HEK293T (cell line): ENCODE data around the gene PSMD4.

ENCODE experiments used
- CTCF ChIA-PET: fragments of 350-600 bp; formaldehyde crosslinking; extraction: SDS; loops from one replicate; lab custom pipeline; 2021; ENCODE audit warnings: antibody characterized with exemption, inconsistent platforms; lab: Yijun Ruan, JAX
- POLR2A ChIA-PET: fragments of 350-600 bp; formaldehyde crosslinking; extraction: SDS; loops from one replicate; lab custom pipeline; 2020; ENCODE audit warnings: antibody characterized with exemption, inconsistent platforms; lab: Yijun Ruan, JAX
- DNase-seq: peaks from one replicate; pipeline ENCODE4 v3.0.0; 2012; ENCODE audit warnings: mixed read lengths; ENCODE audit errors: extremely low spot score
- ARNT ChIP-seq: fragments of 450-650 bp; IDR thresholded peaks from 2 replicates; pipeline ENCODE4 v1.6.1; 2017; ENCODE audit warnings: mild to moderate bottlenecking
- BHLHE40 ChIP-seq: fragments of 450-650 bp; IDR thresholded peaks from 2 replicates; pipeline ENCODE4 v1.6.1; 2016; ENCODE audit warnings: mild to moderate bottlenecking, moderate library complexity, borderline replicate concordance
- CTBP1 ChIP-seq: fragments of 450-650 bp; IDR thresholded peaks from 2 replicates; pipeline ENCODE4 v1.6.1; 2016; ENCODE audit warnings: borderline replicate concordance
- ELF4 ChIP-seq: fragments of 450-650 bp; IDR thresholded peaks from 2 replicates; pipeline ENCODE4 v1.6.1; 2017; ENCODE audit warnings: antibody characterized with exemption
- FOXA1 ChIP-seq: fragments of 450-650 bp; IDR thresholded peaks from 2 replicates; pipeline ENCODE4 v1.6.1; 2016; ENCODE audit warnings: mild to moderate bottlenecking
- FOXK2 ChIP-seq: fragments of 450-650 bp; IDR thresholded peaks from 2 replicates; pipeline ENCODE4 v1.6.1; 2016; ENCODE audit warnings: mild to moderate bottlenecking
- FOXM1 ChIP-seq: fragments of 450-650 bp; IDR thresholded peaks from 2 replicates; pipeline ENCODE4 v1.6.1; 2017; ENCODE audit warnings: mild to moderate bottlenecking, borderline replicate concordance
- HDGF ChIP-seq: fragments of 450-650 bp; IDR thresholded peaks from 2 replicates; pipeline ENCODE4 v1.6.1; 2017; ENCODE audit warnings: antibody characterized with exemption, borderline replicate concordance
- L3MBTL2 ChIP-seq: fragments of 450-650 bp; conservative IDR thresholded peaks from 2 replicates; pipeline ENCODE4 v1.6.1; 2016; ENCODE audit warnings: mild to moderate bottlenecking
- LEF1 ChIP-seq: fragments of 450-650 bp; IDR thresholded peaks from 2 replicates; pipeline ENCODE4 v1.6.1; 2017; ENCODE audit warnings: mild to moderate bottlenecking, borderline replicate concordance
- NFRKB ChIP-seq: fragments of 450-650 bp; IDR thresholded peaks from 2 replicates; pipeline ENCODE4 v1.6.1; 2016; ENCODE audit warnings: mild to moderate bottlenecking, moderate library complexity
- PKNOX1 ChIP-seq: fragments of 450-650 bp; IDR thresholded peaks from 2 replicates; pipeline ENCODE4 v1.6.1; 2016
- SP1 ChIP-seq: fragments of 450-650 bp; IDR thresholded peaks from 2 replicates; pipeline ENCODE4 v1.6.1; 2017
- SUZ12 ChIP-seq: fragments of 450-650 bp; IDR thresholded peaks from 2 replicates; pipeline ENCODE4 v1.6.1; 2016; ENCODE audit warnings: mild to moderate bottlenecking
- TARDBP ChIP-seq: fragments of 450-650 bp; IDR thresholded peaks from 2 replicates; pipeline ENCODE4 v1.6.1; 2016
- ZNF384 ChIP-seq: fragments of 450-650 bp; IDR thresholded peaks from 2 replicates; pipeline ENCODE4 v1.6.1; 2016

Gene PSMD4

DNA sequence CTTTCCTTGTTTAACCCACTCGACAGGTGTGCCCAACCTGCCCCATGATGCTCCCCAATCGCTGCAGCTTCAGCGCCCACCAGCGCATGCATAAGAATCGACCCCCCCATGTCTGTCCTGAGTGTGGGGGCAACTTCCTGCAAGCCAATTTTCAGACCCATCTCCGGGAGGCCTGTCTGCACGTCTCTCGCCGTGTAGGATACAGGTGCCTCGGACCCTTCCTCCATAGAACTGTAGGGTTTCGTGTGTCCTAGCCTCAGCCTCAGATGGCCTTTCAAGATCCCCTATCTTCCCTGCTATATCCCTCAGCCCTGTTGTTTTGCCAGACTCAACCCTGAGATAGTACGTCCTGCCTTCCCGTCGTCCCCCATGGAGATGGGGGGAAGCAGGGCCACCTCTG, 34.0 kb downstream of the PSMD4 start:
- TF ChIP-seq PKNOX1 = no peak
- no peak for TF ChIP-seq FOXM1
- no peak for TF ChIP-seq L3MBTL2
- TF ChIP-seq NFRKB = no peak
- TF ChIP-seq ARNT = no peak
- no peak for TF ChIP-seq ELF4
- TF ChIP-seq LEF1 = no peak
- TF ChIP-seq FOXK2 = no peak
- no peak for TF ChIP-seq TARDBP
- no peak for TF ChIP-seq CTBP1
- TF ChIP-seq FOXA1 = no peak
- TF ChIP-seq HDGF = no peak
- no peak for TF ChIP-seq BHLHE40
- TF ChIP-seq ZNF384 = no peak
- no peak for TF ChIP-seq SUZ12
- no peak for TF ChIP-seq SP1
- ChIA-PET CTCF (no interaction called here), POLR2A (no interaction called here)
- DNase-seq = no peak

DNA sequence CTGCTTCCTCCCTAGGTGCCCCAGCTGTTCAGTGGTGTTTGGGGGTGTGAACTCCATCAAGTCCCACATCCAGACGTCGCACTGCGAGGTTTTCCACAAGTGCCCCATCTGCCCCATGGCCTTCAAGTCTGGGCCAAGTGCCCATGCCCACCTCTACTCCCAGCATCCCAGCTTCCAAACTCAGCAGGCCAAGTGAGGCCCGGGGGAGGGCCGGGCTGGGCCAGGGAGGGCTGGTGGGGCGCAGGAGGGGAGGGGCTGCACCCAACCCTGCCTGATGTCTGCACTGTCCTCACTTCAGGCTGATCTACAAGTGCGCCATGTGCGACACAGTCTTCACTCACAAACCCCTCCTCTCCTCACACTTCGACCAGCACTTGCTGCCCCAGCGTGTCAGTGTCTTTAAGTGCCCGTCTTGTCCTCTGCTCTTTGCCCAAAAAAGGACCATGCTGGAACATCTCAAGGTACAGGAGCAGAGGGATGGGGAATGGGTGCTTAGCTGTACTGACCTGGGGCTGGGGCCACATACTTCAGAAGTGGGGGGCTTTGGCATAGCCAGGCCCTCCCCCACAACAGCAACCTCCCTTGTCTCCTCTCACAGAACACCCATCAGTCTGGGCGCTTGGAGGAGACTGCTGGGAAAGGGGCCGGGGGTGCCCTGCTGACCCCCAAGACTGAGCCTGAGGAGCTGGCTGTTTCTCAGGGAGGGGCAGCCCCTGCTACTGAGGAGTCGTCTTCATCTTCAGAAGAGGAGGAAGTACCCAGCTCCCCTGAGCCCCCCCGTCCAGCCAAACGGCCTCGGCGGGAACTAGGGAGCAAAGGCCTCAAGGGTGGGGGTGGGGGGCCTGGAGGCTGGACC, 34.8 kb downstream of the PSMD4 start:
- POLR2A ChIA-PET = interaction anchor here (0.6 kb wide), 1 partner anchor 11 kb away, joined by 3 read pairs; no protein-coding TSS in a partner anchor

GRCh38 chr1:151289991-151290708, 35.6 kb downstream of the PSMD4 start:
- no peak for DNase-seq
- TF ChIP-seq ARNT (no peak), SUZ12 (no peak), LEF1 (no peak), NFRKB (no peak), SP1 (no peak), FOXK2 (no peak)
- CTCF ChIA-PET = interaction anchor here (0.9 kb wide), 1 partner anchor 11 kb away, joined by 3 read pairs; no protein-coding TSS in a partner anchor
- POLR2A ChIA-PET = interaction anchor here (0.6 kb wide), 1 partner anchor 11 kb away, joined by 3 read pairs; no protein-coding TSS in a partner anchor

More for the DNA sequence above, 34.8 kb downstream of the PSMD4 start:
- no peak for DNase-seq
- CTCF ChIA-PET = interaction anchor here (0.9 kb wide), 1 partner anchor 12 kb away, joined by 3 read pairs; no protein-coding TSS in a partner anchor
- TF ChIP-seq ELF4 = no peak

DNA sequence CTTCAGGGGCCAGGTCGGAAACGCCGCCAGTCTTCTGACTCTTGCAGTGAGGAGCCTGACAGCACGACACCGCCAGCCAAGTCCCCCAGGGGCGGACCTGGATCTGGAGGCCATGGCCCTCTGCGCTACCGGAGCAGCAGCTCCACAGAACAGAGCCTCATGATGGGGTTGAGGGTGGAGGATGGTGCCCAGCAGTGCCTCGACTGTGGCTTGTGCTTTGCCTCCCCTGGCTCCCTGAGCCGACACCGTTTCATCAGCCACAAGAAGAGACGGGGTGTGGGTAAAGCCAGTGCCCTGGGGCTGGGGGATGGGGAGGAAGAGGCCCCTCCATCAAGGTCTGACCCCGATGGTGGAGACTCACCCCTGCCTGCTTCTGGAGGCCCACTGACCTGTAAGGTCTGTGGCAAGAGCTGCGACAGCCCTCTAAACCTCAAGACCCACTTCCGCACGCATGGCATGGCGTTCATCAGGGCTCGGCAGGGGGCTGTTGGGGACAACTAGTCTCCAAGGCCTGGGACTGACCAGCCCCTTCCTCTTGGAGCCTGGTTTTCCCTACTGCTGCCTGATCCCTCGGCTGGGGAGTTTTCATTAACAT, 36.3 kb downstream of the PSMD4 start:
- ChIA-PET POLR2A (no interaction called here), CTCF (no interaction called here)
- TF ChIP-seq BHLHE40 (no peak), HDGF (no peak), FOXA1 (no peak), PKNOX1 (no peak), CTBP1 (no peak)
- no peak for DNase-seq

GRCh38 chr1:151292207-151293030, 37.9 kb downstream of the PSMD4 start:
- ChIA-PET POLR2A (interaction anchor here (0.6 to 3.5 kb wide), 6 partner anchors 8 to 107 kb away, joined by 3 to 20 read pairs (median 4); partner anchors contain the start of genes PSMB4 and ZNF687), CTCF (interaction anchor here (0.6 to 11.2 kb wide), 4 partner anchors 34 to 96 kb away, joined by 3 to 105 read pairs (median 6); partner anchors contain the start of gene PI4KB)
- DNase-seq = no peak
- TF ChIP-seq TARDBP (no peak), SUZ12 (no peak), BHLHE40 (no peak), PKNOX1 (no peak), L3MBTL2 (no peak), ARNT (no peak), NFRKB (no peak), FOXK2 (no peak), FOXM1 (no peak), LEF1 (no peak), ELF4 (no peak), HDGF (no peak), CTBP1 (no peak), SP1 (no peak), FOXA1 (no peak), ZNF384 (no peak)
